GM19468 (cell line): ENCODE measurements around the gene PBX1.

ENCODE experiments used
- ATAC-seq: cut with Tn5 transposase; IDR thresholded peaks from one replicate; pipeline ENCODE4 v1.9.1; 2021; ENCODE audit warnings: mild to moderate bottlenecking, moderate library complexity, moderate number of reproducible peaks; ENCODE audit not compliant: unreplicated experiment; ENCODE audit errors: extremely low read depth

PBX1 gene

DNA sequence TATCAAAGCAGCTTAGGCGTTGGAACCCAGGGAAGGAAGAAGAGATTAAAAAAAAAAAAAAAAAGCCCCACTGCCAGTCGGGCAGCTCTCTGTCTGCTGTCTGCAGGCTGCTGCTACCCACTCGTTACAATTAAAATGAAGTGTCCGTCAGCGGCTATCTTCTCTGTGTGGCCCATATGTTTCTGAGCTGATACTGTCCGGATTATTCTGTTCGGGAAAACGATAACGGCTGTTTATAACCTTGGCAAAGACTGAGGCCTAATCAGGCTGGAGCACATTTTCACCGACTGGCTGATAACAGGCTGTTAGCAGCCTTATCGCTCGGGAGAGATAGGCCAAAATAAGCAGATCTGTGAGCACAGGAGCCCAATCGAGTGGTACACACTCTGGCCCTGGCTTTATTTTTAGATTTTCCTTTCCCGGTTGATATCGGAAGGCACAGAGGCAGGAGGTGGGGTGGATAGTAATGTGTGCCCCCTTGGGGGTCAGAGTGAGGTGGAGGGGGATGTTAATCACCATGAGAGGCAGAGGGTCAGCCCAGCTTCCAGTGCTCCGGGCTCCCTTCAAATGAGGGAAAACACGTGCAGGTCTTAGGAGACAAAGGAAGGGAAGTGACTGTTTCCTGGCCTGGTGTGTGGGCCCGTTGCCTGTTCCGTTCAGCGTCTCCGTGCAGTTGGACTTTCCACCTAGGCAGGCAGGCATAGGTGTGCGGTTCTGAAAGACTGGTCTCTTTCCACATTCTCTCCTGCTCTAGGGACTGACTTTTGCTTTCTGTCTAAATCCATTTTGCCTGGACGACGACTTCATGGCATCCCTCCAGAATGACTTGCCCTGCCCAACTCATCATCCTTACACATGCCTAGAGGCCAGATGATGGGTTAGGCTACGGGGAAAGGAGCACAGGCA is 153.4 kb downstream of the PBX1 start:
- ATAC-seq, result no peak

DNA sequence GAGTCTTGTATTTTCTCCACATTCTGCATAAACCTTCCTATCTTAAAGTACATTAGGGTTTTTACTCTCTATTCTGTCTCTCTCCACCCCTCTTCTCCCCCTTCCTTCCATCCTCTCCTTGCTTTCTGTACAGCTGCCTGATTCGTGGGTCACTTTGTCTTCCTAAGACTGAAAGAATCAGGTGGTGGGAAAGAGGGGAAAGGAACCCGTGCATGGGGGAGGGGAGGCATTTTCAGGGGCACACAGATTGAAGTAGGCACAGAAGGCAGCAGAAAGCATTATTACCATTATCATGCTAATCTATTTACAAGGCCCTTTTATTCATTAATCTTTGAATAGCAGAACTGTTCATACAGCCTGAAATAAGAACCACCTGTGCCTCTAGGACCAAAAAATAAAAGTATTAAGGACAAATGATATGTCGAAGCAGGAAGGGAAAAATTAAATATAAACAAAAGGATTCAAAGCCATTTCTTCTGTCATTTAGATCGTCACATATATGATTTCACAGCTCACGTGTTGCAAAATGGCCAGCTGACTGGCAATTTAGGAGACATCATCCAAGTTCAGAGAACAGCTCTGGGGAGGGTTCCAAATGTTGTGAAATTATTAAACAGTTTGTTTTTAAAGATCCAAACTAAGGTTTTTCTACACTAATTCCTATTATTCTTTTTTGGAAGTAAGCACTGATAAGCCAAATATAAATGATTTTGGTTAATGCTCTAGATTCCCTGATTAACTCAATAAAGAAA is 154.6 kb downstream of the PBX1 start:
- ATAC-seq, result no peak

DNA sequence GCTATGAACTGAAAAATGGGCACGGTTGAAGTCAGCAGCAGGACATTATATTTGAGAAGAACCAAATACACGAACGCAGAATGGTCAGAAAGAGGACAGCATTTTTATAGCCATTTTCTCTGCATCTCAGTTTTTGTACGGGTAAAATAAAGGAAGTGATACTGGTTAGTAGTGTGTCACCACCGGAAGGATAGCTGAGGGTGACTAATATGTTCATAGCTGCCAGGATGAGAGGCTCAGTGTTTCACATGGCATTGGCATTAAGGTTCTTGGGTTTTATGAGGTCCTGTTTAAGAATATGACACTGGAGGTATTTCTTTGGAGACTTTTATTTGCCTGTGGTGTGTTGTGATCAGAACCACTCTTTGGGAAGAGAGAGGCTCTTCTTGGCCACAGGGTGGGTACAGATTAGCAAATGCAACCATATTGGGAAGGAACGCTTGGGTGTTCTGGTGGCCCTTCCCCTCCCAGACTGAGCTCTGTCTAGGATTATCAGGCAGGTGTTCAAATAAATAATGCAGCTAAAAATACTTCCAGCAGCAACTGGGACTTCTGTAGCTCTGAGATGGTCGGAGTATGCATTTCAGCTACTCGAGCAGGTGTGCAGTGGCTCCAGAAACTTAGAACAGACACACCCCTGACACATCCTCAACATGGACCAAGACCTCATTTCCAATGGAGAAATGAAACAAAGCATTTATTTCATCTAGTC is 158.2 kb downstream of the PBX1 start:
- peak; percentile 80 for ATAC-seq

DNA sequence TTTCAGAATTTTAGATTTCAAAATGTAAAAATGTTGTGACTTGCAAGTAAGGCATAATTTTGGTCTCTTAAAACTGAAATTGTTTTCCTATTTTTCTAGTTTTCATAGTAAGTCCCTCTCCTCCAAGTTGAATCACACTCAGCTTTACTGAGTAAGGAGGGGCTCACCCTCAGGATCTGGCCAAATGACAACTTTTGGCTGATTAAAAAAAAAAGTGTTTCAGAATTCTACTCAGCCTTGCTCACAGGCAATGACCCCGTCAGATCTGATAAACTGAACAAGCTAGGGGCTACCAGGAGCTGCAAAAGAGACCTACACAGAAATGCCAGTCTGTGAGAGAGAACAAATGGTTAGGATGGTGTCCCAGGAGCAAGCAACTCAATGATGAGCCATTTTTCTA is 159.8 kb downstream of the PBX1 start:
- no peak for ATAC-seq

DNA sequence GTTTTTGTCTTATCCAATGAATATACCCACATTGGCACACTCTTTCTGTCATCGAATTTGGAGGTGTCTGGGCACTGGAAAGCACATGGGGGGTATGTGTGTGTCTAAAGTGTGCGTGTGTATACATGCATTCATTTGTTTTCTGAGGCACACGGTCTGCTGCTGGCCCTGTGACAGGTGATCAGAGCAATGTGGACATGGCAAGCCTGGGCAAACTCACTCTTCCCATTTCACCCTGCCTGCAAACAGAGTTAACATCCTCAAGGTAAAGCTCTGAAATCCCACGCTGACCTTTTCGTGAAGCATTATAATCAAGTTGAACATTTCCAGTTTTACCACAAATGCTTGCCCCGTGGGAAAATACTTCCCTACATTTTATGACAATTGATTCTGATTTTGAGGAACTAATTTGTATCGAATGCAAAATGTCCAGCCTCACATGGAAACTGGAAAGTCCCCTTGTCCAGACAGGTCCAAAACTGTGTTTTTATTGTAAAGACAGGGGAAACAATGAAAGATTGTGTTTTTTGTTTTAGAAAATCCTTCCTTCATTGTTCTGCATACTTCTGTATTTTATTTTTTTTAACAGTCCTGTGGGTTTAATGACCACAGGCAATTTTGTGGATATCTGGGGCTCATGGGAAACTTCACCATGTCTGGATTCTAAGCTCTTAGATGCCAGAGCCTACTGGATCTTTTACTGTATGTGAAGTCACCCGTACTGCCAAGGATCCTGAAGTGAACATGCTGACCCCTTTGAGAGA is 160.9 kb downstream of the PBX1 start:
- ATAC-seq, result no peak

DNA sequence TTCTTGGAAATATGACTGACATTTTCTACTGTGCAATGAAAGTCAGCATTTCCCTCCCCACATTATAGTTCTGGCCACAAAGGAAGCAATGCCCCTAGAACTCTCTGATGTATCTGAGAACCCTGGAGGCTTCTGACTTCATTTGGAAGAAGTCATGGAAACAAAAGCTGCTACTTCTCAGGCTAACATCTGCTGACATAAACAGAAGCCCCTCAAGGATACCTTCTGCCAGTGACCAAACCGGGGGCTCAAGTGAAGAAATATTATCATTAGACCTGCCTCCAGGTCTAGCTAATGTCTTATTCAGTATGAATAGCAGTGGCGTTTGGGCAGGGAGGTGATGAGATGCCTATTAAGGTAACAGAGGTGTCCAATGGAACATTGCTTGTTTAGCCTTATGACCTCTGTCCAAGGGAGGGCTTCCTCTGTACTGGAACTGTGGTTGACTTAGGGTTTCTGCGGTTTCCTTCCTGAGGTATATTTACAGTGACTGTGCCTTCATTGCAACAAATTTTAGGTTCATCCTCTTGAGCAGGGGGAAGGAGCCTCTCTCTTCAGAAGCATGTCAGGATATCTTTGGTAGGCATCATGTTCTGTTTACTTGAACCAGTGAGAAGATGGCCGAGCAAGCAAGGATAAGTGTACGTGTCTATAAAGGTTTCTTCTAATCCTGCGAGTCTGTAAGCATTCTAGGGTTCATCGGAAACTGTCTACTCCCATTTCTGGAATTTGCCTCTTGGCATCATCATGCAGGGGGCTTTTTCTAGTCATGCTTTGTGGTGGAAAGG is 161.7 kb downstream of the PBX1 start:
- no peak for ATAC-seq

DNA sequence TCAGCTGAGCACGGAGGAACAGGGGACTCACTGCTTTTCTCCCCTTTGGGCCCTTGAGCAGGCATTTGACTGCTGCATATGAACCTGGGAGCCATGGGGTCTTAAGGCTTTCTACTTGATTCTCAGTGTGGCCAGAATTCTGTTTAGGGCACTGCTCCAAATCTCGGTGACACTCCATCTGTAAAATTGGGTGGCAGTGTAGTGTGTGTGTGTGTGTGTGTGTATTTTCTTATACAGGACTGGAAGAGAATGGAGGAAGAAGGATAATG is 162.2 kb downstream of the PBX1 start:
- no peak for ATAC-seq

DNA sequence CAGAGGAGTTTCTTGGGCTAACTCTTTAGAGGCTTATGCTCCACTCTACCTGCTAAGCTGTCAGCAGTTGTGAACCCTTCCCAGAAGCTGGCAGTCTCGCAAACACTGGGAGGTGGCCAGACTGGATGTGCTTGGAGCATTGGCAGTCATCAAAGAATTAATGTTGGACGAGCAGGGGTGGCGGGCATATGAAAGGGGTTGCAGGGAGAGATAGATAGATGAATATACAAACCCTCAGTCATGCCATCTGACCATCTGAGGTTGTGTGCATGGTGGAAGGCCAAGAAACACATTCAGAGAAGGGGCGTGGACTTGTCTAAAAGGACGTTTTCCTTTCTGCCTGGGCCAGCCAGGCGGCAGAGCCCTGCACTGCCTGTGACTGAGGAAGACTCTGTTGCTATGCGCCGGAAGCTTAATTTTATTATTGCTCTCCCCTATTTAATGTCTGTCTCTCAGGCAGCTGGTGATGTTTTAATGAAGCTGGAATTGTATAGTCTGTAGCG is 164.4 kb downstream of the PBX1 start:
- no peak for ATAC-seq

DNA sequence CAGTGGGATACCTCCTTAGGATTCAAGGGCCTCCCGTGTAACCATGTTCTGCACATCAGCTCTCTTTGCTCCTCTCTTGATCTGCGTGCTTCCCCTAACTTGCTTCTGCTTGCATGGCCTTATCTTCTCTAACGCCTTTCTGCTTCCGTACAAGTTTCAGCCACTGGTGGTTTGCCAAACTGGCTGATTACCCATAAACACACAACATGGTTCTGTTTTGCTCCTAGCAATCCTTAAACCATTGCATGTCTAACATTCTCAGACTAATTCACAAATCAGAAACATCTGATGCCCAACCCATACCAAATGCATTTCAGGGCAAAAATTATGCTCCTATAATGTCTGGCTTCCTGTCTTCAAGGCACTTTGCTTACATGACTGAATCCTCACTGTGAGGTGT is 166.4 kb downstream of the PBX1 start:
- ATAC-seq, result no peak

DNA sequence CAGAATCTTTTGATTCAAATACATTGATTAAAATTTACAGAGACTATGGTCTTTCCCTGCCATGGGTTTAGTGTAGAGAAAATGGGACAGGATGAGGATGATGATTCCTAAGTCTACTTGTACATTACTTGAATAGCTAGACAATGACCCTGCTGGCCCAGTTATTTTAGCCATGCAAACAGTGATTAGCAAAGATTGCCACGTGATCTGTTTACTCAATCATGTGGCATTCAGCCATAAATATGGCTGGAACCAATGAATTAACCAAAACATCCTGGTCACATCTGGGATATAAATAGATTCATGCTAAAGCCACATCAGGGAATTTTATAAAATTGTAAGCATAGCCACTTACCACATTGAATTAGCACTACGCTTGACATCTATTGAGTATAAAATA is 167.3 kb downstream of the PBX1 start:
- ATAC-seq, result no peak

DNA sequence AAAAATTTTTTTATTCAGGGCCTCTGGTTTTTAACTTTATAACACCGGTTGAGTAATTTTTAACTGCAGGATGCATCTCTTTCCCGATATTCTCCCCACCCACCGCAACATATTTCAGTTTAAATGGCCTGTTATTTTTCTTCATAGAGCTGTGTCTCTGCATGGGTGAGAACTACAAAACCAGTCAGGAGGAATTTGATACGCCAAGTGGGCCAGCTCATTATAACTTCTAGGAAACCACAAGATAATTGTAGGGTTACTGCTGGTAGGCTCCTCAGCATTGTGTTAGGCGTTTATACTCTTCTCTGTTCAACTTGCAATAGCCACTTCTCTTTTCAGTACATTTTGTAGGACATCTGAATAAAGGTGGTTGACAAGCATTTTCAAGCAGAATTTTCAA is 169.7 kb downstream of the PBX1 start:
- no peak for ATAC-seq

DNA sequence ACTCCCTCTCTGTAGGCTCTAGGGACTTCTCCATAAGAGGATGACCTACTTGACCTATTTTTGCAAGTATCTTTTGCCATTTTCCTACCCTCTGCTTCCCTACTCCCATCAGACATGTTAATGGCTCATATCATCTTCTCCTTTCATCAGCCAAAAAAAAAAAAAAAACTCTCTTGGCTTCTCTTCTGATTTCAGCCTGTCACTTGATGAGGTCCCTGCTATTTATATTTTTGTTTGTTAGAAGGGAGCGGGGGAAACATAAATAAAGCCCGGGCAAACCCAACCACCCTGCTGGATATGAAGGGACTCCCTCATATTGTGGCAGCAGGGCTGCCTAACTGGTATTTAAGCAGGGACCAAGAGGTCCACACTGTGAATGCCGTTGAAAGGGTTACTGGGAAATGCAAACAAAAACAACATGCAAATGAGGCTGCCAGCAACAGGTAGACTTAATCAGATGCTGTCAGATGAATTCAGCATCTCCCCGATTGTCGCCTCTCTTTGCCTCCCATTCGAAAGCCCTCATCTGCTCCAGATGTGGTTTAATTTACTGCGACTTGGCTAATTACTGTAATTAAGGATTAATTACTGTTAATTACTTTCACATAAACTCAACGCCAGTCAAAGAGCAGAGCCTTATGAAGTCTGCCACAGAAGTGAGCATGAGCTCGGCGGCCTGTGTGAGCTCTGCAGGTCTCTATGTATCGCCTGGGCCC is 172.3 kb downstream of the PBX1 start:
- no peak for ATAC-seq

DNA sequence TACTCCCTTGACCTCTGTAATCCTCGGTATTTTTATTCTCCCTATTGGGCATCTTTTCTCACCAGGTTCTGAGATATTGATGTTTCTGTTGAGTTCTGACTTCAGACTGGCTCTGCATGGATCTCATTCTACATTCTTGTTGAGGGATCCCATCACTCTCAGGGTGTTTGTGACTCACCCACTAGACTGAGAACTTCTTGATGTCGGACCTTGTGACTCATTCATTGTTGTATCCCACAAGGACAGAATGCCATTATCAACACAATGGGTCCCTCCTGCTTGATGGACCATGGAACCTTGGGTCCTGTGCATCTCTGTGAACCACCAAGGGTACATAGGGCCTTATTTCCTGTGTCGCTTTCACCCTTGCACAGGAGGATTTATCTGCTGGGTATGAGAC is 174.1 kb downstream of the PBX1 start:
- no peak for ATAC-seq

DNA sequence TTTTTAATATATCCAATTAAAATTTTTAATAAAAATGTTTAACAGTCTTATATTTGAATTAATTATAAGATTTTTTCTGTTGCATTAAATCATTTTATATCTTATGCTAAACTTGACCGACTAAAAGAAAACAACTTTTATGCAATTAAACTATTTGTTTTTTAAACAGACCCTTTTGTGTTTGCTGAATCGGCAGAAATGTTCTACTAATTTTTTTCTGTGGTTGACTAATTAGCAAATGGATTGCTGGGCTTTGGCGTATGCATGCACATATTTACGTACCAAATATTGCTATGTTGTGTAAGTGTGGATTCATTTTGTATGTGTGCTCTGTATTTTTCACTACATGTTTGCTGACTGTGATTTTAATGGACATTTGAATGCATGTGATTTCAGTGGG is 174.8 kb downstream of the PBX1 start:
- no peak for ATAC-seq

DNA sequence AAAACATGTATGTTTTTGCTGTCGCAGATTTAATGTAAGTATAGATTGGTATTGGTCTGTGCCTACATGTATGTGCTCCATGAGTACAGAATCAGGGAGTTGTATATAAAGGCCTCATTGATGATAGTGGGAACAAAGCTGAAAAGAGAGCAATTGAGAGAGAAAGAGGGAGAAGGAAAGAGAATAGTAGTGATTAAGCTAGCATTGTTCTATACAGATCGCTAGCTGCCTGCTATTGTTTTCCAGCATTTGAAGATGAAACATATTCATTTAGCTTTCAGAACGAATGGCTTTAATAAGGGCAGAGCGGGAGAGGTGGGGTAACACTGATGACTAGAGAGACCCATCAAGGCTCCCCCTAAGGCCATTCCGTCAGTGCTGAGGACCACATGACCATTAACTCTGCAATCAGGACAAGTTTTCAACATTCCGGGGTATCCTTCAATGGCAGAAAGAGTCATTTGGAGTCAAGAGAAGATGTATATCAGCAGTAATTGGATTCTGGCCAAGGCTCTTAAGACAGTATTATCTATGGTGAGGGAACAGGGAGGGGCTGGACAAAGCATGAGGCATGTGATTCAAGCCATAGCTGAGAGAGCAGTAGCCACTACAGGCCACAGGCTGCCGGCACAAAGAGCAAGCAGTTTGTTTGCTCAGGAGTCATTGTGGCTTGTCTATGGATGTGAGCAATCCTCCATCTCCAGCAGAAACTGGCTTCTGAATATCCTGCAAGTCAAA is 176.5 kb downstream of the PBX1 start:
- ATAC-seq, result no peak

DNA sequence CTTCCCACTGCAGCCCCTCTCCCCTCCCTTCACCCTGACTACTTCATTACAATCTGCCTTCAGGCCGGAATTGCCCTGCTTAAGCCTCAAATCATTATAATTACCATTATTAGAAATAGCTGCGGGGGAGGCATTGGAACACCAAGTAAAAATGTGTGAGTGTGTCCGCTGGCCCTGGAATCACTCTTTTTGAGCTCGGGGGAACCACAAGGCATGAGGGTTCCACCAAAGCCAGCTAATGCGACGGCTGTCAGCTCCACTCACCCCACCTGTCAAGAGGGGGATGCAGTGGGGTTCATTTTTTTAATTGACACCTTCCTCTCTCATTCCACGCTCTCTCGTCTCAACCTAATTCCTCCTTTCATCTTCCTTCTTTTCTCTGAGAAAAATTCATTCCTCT is 177.2 kb downstream of the PBX1 start:
- ATAC-seq, result no peak

DNA sequence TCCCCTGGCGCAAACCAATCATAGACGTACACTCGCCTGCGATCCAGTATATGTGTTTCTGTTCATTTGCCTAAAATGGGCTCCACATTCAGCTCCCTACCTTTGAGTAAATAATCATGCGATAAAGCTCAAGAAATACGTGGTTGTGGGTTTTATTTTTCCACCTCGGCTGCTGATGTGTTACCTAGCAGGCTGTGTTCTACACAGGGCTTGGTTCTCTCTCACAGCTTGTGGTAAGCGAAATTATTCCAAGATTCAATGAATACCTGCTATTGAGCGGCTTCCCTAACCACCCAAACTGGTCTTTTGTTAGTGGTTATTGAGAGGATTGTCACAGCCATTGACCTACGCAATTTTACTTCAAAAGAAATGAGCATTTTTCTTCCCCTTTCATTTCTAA is 180.2 kb downstream of the PBX1 start:
- ATAC-seq, result no peak

DNA sequence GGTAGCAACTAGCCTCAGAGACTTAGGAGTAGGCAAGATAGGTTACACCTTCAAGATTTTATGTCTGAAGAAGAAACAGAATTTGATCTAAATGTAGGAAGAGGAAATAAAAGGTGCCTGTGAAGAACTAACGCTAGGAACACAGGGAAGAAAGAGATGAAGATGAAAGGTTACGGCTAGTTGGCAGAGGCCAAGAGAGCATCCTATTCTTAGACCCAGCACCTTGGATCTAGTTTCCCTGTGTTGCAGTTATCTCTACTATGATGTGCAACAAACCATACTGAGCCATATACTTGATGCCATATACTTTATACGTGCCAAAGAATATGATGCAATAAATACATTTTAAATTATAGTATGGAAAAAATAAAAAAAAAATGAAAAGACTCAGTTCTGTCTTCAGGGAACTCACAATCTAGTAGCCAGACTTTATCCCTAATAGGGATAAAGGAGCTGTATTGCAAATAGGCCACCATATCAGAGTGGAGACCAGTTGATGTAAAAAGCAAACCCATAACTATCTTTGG is 181.1 kb downstream of the PBX1 start:
- no peak for ATAC-seq
